NOMO-1 treated with DMSO at 0.1 percent for 48 hours (cell line): ENCODE data around the gene CDCA5.
A peak's percentile ranks its signal among the peaks of the same experiment; 100 is the strongest.

Experiments used
- DNase-seq: peaks from one replicate; lab custom pipeline; 2025; ENCODE audit not compliant: unreplicated experiment; lab: John Stamatoyannopoulos, UW

The CDCA5 gene

DNA sequence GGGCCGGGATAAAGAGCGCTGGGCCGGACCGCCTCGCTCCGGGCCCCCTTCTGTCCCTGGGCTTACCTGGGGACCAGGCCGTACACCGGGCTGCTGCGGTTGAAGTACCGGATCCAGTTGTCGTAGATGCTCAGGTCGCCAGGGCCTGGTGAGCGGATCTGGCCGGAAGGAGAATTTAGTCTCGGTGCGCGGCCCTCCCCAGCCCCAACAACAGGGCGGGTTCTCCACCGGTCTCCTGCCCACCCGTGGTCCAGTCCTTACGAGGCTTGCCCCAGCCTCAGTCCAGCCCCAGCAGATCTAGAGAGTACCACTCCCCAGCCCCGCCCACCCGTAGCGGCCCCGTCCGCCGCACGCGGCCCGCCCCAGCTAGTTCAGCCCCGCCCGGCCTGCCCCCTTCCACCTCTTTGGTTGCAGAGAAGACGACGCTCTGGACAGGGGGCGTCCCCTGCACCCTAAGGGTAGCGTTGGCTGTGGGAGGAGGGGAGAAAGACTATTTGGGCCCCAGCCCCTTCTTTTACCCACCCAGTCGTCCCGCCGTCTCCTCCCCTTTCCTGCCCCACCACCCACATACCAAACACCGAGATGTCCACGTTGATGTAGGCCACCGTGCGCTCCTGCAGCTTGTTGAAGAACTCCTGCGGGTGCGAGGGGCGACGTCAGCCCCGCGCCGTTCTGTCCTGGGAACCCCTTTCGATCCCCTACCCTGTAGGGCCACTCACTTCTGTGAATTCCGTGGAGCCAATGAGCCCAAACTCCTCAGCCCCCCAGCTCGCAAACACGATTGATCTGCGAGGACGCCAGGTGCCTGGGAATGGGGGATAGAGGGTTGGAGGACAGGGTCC is 36.0 kb downstream of the CDCA5 start:
- DNase-seq, result no peak

DNA sequence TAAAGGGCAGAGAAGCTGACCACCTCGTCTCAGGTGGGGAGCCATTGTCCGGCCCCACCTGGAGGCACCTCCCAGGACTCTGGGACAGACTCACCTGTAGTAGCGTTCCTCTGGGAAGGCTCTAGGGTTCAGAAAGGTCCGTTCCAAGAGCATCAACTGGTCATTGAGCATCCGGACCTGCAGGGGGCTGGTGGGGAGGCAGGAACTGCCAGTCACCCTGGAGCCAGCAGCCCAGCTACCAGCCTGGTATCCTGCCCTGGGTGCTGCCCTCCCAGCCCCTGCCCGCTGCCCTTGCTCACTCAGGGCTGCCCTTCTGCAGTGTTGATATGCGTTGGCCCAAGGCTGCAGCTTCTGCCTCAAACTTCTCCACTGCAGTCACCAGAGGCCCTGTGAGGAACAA is 38.1 kb downstream of the CDCA5 start:
- DNase-seq, result no peak

DNA sequence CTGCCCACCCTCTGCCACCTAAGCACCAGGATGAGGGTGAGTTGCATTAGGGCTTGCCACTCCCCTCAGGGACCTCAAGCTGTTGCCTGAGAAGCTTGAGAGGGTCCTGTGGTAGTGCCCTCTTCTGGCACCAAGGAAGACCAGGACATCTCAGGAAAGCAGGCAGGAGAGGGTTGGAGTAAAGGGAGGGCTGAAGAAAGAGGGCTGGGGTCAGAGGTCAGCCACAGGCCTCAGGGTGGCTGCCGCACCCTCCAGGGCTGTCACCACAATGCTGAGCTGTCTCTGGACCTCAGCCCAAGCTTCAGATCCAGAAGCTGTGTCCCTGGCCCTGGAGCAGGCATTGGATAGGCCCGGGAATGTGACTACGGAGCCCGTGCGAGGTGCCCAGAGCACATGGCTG is 38.8 kb downstream of the CDCA5 start:
- DNase-seq, result no peak

DNA sequence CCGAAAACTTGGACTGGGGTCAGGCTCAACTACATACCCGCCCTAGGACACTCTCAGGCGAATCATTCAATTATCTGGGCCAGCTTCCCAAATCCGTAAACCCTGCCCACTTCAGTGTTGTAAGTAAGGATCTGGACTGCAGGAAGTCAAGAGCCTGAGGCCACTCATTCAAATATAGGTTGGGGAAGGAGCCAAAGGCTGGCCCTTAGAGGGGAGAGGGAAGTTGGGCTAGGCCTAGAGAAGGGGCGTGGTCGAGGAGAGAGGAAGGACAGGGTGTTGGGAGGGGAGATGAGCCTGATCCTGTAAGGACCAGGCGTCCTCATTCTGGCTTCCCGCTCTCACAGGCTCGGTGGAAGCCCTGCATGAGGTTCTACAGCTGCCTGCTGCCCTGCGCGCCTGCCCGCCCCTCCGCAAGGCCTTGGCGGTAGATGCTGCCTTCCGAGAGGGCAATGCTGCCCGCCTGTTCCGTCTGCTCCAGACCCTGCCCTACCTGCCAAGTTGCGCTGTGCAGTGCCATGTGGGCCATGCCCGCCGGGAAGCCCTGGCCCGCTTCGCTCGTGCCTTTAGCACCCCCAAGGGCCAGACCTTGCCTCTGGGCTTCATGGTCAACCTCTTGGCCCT is 39.8 kb downstream of the CDCA5 start:
- peak; percentile 60 for DNase-seq

DNA sequence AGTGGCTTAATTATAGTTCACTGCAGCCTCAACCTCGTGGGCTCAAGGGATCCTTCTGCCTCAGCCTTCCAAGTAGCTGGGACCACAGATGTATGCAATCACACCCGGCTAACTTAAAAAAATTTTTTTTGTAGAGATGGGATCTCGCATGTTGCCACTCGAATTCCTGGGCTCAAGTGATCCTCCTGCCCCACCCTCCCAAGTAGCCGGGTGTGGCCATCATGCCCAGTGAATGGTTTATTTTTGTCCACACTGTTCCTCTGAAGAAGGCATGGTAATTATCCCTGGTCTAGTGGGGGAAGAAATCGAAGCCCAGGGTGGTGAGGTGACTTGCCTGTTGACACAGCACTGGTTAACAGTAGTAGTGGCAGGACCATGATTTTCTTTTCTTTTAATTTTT is 40.9 kb downstream of the CDCA5 start:
- no peak for DNase-seq

DNA sequence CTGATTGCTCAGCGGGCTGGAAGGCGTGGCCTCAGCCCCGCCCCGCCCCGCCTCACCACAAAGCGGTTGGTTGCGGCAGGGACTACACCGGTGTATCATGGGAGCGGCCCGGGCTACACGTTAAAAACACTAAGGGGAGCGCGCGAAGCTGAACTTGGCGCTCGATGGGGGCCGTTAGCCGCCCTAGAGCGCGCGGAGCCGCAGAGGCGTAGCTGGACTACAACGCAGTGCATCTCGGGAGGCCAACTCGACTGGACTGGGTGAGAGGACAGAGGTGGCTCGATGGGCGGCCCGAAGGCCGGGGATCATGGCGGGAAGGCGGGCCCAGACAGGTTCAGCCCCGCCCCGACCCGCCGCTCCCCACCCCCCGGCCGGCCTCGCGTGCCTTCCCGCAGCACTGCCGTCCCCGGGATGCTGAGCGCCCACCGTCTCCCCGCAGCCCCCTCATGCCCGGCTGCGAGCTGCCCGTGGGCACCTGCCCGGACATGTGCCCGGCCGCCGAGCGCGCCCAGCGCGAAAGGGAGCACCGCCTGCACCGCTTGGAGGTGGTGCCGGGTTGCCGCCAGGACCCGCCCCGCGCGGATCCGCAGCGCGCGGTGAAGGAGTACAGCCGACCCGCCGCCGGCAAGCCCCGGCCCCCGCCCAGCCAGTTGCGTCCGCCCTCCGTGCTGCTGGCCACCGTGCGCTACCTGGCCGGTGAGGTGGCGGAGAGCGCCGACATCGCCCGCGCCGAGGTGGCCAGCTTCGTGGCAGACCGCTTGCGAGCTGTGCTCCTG is 42.8 kb downstream of the CDCA5 start, which contains the start of gene SAC3D1:
TSS of gene SAC3D1 (plus strand) at position 364 of the 776 bp plus-strand sequence. CDS start at position 447, 83 bp downstream.
- peak; percentile 97 for DNase-seq

DNA sequence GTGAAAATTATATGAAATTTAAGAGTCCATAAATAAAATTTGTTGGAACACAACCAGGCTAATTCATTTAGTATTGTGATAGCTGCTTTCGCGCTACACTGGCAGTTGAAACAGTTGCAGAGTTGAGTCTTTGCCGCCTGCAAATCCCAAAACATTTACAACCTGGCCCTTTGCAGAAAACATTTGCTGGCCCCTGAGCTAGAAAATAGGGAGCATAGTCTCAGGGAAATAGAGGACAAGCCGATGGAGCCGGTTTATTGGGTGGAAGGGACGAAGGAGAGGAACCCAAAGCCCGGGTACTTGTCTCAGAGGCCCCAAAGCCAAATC is 43.4 kb downstream of the CDCA5 start:
- no peak for DNase-seq

DNA sequence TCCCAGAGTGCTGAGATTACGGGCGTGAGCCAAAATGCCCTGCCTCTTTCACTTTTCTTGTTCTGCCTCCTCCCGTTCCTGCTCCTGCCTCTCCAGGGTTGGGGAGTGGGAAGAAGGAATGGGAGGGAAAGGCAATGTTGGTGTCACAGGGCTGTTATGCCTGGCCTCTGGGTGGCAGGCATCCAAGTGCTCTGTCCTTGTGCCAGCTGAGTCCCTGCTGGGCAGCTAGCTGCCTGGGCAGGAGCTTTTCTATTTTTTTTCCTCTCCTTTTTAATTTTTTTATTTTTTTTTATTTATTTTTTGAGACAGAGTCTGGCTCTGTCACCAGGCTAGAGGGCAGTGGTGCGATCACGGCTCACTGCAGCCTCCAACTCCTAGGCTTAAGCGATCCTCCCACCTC is 46.9 kb downstream of the CDCA5 start:
- DNase-seq, result no peak

DNA sequence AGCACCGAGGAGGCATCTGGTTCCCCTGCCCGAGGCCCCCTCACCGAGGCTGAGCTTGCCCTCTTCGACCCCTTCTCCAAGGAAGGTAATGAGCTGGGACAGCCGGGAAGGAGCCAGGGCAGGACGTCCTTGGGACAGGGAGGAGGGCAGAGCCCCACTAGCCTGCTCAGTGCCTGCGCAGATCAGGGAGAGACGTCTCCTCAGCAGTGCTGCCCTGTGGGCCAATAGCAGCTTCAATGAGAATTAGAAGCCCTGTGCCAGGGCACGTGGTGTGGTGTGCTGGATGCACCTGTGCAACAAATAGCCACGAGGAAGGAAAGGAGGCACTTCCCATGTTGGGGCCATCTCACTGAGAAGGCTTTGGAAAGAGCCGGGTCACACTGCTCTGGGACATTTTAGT is 48.3 kb downstream of the CDCA5 start:
- DNase-seq, result no peak

DNA sequence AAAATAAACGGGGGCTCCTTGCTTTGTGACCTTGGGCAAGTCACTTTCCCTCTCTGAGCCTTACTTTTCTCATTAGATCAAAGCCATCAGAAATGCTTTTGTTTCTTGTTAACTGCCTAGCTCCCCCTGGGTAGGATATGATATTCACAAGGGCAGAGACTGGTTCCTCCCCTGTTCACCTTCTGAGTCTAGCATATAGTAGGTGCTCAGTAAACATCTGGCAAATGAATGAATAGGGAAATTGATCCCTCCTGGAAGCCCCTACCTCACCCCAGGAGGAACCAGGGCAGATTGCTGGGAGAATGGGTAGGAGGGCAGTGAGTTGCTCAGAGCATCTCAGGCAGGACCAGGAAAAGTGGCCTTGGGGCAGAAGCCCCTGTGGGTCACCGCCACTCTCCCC is 49.4 kb downstream of the CDCA5 start:
- no peak for DNase-seq

DNA sequence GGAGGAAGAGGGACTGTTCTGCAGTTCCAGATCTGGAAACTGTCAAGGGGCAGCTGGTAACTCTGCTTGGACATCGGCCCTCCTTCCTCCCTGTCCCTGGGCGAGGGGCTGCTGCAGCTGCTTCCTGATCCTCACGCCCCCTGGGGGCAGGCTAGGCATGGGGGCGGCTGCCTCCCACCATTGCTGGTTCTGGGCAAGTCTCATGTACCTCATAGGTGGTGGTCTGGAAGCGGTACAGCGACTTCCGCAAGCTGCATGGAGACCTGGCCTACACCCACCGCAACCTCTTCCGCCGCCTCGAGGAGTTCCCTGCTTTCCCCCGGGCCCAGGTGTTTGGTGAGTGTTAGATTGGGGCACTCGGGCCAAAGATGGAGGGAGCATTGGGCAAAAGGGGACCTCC is 51.6 kb downstream of the CDCA5 start:
- DNase-seq, result no peak
